Measurements from ENCODE around the gene FBXO42. TPM values are rescaled to one million over a fixed set of nuclear protein-coding genes. Genes with fewer than 3 reads are reported as not detected.

FBXO42 gene
- total and polyA plus RNA-seq, 2 of the 8 experiments (the other 6 are each of a cell fraction or from before 2014, with no cell fraction given): 15.1 to 17.0 TPM

- no peak overlapping the region for H3K9ac ChIP-seq (replicated peaks in 1 of 4; ENCODE audit: extremely low read depth in 1 of 4, low read depth in 3 of 4, low read length in 3 of 4)
- H3K79me2 ChIP-seq (ENCODE audit: control insufficient read depth in 1 of 2, insufficient read depth in 2 of 2, low read length in 2 of 2): no peaks in the 10 kb centered on the region; a peak in 1 of 4 replicates
- no peaks in the 10 kb centered on the region for H3K36me3 ChIP-seq (ENCODE audit: control insufficient read depth in 2 of 4, insufficient read depth in 4 of 4, low read length in 3 of 4)
- H3K56ac ChIP-seq (replicated peaks; ENCODE audit: insufficient read length, low read depth, low read length): no peak overlapping the region
- no peak overlapping the region for H2AK5ac ChIP-seq (ENCODE audit: low read depth, low read length)
- no peak overlapping the region for H2BK12ac ChIP-seq (ENCODE audit: low read depth, low read length)
- H3K9me3 ChIP-seq (ENCODE audit: insufficient read depth in 2 of 2, low read depth in 1 of 2, low read length in 1 of 2): no peaks in the 10 kb centered on the region
- H2AFZ ChIP-seq (ENCODE audit: low read length): no peak overlapping the region
- H3K27me3 ChIP-seq (replicated peaks in 1 of 4; ENCODE audit: control insufficient read depth in 3 of 4, extremely low read depth in 1 of 4, insufficient read depth in 3 of 4, low read length in 3 of 4): no peaks in the 10 kb centered on the region; a peak in 1 of 7 replicates
- no peak overlapping the region for H3K4me3 ChIP-seq (ENCODE audit: extremely low read depth in 1 of 4, insufficient read depth in 2 of 4, low read depth in 3 of 4, low read length in 4 of 4)
- no peak overlapping the region for H4K91ac ChIP-seq (replicated peaks; ENCODE audit: insufficient read length, low read length)
- no peak overlapping the region for H3K14ac ChIP-seq (ENCODE audit: insufficient read length)
- no peak overlapping the region for H3K18ac ChIP-seq (ENCODE audit: extremely low read depth, low read length)
- peaks cover 0 to 4% (median 1%) of the 10 kb centered on the region in 4 experiments; a peak in 2 of 7 replicates for H3K4me1 ChIP-seq (replicated peaks in 1 of 4; ENCODE audit: control insufficient read depth in 3 of 4, insufficient read depth in 4 of 4, low read length in 3 of 4)
- POLR2A ChIA-PET (ENCODE audit: partially characterized antibody): interaction anchor here (0.6 kb wide), 1 partner anchor 35 kb away, joined by 3 read pairs; no protein-coding TSS in a partner anchor
- H2BK5ac ChIP-seq (ENCODE audit: low read depth, low read length): no peak overlapping the region
- no peak overlapping the region for H3K4me2 ChIP-seq (ENCODE audit: insufficient read depth in 1 of 2, low read depth in 2 of 2, low read length in 2 of 2)
- no peaks in the 10 kb centered on the region for H4K20me1 ChIP-seq (replicated peaks in 1 of 2; ENCODE audit: control insufficient read depth in 1 of 2, insufficient read depth in 2 of 2, low read length in 2 of 2)
- H3K23ac ChIP-seq (ENCODE audit: insufficient read length): no peak overlapping the region
- DNase-seq (ENCODE audit: low read depth in 1 of 2, low spot score in 2 of 2): no peak
- FAIRE-seq: no peak
- H3K23me2 ChIP-seq (ENCODE audit: low read depth, low read length): no peaks in the 10 kb centered on the region; the same call in 1 of the 2 replicates
- no peak overlapping the region for H2BK120ac ChIP-seq (replicated peaks; ENCODE audit: low read depth, low read length)
- no peak overlapping the region for H2BK15ac ChIP-seq (ENCODE audit: low read length)
- CTCF ChIA-PET (ENCODE audit: partially characterized antibody): interaction anchor here (0.6 to 0.9 kb wide), 3 partner anchors 10 to 37 kb away, joined by 3 to 5 read pairs (median 3); no protein-coding TSS in a partner anchor
- H2BK20ac ChIP-seq (ENCODE audit: low read length): no peak overlapping the region
- H3K4ac ChIP-seq (replicated peaks; ENCODE audit: insufficient read length, low read depth, low read length): no peak overlapping the region
- WGBS, 2 experiments (ENCODE audit: extremely low coverage in 1 of 2, insufficient coverage in 1 of 2, insufficient read length in 1 of 2, insufficient replicate concordance in 2 of 2, low coverage in 1 of 2, low lambda C conversion rate in 2 of 2, missing lambda C conversion rate in 1 of 2): 93% methylated on average over 3 of the region's 3 CpGs; no CpG with 5 or more reads in 1 of the 2 experiments
- no peak overlapping the region for H4K5ac ChIP-seq (ENCODE audit: insufficient read length, low read depth, low read length)
- no peak overlapping the region for H3K27ac ChIP-seq (ENCODE audit: low read depth, low read length)
- no peak for TF ChIP-seq BRCA1 (IDR thresholded peaks at IDR 0.05; ENCODE audit: low read depth, low read length)
- no peak overlapping the region for H4K8ac ChIP-seq (ENCODE audit: extremely low read depth, insufficient read depth, low read length)
- H3K79me1 ChIP-seq (ENCODE audit: low read depth, low read length): no peaks in the 10 kb centered on the region
Measured at GRCh38 chr1:16356867-16357266, 4.6 kb upstream of the FBXO42 start.
